ENCODE data around the gene CYTH1.

- TF ChIP-seq GATA3 (IDR thresholded peaks at IDR 0.05; ENCODE audit: low read depth, low read length) (no peak), GATA2 (IDR thresholded peaks at IDR 0.05; ENCODE audit: low read depth, low read length) (no peak)
Measured at GRCh38 chr17:78648293-78648692, 133.8 kb downstream of the CYTH1 start.

All from SH-SY5Y (cell line).